ENCODE results near the gene ARL14EPL.
"Not testable (repeated sequence)": the region's sequence is repeated elsewhere in the genome, so short reads cannot be mapped to it uniquely, and the experiment has no call there.

ARL14EPL gene

DNA sequence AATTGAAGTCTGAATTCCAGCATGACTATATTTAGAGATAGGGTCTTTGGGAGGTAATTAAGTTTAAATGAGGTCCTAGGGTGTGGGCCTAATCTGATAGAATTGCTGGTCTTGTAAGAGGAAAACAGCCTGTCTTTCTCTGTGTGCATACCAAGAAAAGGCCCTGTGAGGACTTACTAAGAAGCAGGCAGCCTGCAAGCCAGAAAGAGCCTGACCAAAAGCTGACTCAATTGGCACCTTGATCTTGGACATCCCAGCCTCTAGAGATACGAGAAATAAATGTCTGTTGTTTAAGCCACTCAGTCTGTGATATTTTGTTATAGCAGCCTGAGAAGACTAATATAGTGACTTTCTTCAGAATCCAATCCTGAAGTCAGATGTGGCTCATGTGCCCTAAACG lies 14.6 kb downstream of the ARL14EPL start:
- DNase-seq (ENCODE audit: low read depth), result no peak

- DNase-seq (ENCODE audit: low read depth), result no peak
Measured at GRCh38 chr5:116058346-116058936, 26.2 kb downstream of the ARL14EPL start.

GRCh38 chr5:116062352-116062751 lies 30.1 kb downstream of the ARL14EPL start:
- no peak for DNase-seq (ENCODE audit: low read depth)

GRCh38 chr5:116063950-116064349 lies 31.7 kb downstream of the ARL14EPL start:
- DNase-seq (ENCODE audit: low read depth), result no peak

- DNase-seq (ENCODE audit: low read depth), result peak; percentile 13
Measured at GRCh38 chr5:116068028-116068632, 35.9 kb downstream of the ARL14EPL start.

GRCh38 chr5:116071211-116071610 lies 38.9 kb downstream of the ARL14EPL start:
- DNase-seq (ENCODE audit: low read depth), result no peak

DNA sequence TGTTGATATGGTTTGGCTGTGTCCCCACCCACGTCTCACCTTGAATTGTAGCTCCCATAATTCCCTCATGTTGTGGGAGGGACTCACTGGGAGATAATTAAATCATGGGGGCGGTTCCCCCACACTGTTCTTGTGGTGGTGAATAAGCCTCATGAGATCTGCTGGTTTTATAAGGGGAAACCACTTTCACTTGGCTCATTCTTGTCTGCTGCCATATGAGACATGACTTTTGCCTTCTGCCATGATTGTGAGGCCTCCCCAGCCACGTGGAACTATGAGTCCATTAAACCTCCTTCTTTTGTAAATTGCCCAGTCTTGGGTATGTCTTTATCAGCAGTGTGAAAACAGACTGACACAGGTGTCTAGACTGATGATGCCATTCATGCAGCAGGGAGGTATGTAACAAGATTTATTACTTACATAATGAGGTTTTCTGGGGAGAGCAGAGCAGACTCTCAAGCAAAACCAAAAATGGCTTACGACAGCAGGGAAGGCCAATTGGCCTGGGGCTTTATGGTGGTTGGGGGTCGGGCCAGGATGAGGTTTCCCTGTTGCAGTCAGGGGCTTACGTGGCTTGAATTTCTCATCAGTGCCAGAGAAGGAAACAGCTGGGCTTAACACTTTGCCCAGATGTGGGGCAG lies 43.0 kb downstream of the ARL14EPL start:
- DNase-seq (ENCODE audit: low read depth), result no peak

DNA sequence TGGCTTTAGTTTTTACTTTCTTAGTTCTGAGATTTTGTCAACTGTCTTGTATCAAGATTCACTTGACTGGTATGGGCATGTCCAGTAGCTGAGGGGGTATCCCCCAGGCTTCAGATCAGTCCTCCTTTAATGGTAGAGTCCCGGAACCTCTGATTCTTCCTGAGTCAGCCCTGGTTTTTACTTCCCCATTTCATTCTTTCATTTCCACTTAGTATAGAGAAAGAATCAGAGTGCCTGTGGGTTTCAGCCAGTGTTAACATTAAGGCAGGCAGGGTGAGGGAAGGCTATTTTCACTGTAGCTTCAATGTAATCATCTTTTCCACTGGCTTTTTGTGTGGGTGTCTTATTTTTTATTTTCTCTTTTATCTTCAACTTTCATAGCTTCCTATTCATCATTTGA lies 44.2 kb downstream of the ARL14EPL start:
- no peak for DNase-seq (ENCODE audit: low read depth)

DNA sequence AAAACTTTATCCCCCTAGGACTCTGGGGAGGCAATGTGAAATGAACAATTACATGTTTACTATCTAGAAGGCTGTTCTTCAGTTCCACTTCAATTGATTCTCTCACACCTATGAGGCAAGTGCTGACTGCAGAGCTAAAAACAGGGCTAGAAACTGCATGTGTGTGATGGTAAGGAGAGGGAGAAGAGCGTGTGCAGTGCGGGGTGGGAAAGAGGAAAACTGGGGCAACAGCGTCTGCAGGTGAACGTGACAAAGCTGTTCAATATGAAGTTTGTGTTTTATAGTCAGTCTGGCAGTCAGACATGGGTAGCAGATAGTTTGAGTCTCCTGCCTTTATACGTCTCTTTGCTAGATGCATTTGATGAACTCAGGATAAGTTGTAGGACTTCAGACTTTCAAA lies 45.9 kb downstream of the ARL14EPL start:
- no peak for DNase-seq (ENCODE audit: low read depth)

GRCh38 chr5:116084287-116084691 lies 52.0 kb downstream of the ARL14EPL start:
- no peak for DNase-seq (ENCODE audit: low read depth)

DNA sequence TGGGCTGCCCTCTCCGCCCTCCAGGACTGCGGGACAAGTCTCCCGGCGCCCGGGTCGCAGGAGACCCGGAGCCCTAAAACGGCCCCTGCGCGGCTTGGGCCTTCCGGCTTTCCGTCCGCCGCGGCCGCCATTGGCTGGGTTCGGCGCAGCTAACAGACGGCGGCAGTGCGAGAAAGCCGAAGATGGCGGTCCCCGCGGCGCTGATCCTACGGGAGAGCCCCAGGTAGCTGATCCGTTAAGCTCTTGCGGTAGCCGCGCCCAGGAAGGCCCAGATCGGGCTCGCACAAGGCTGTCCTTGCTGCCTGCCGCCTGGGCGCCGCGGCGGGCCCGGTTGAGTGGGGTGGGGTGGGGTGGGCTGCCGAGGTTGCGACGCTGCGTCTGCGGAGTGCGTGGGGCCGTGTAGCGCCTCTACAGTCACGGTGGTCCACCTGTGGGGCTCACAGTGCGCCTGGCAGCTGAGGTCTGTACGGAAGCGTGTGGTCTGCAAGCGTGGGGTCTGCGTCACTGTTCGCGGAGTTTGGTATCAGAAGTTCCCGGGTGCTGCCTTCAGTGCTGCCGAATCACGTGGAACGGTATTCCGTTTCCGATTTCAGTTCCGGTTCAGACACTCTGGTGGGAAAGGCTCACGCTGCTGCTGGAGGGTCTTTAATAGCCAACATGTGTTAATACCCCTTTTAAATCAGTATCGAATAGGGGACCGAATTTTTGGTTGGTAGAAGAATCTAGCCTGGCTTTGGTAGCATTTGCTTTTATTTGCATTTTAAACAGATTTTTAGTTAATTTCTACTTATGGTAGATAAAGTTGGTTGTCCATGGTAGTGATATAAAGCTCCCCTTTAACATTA lies 52.8 kb downstream of the ARL14EPL start, which contains the start of gene COMMD10:
COMMD10 (plus strand) TSS at position 155 of the 845 bp plus-strand sequence.
- peak; percentile 68 for DNase-seq (ENCODE audit: low read depth)

DNA sequence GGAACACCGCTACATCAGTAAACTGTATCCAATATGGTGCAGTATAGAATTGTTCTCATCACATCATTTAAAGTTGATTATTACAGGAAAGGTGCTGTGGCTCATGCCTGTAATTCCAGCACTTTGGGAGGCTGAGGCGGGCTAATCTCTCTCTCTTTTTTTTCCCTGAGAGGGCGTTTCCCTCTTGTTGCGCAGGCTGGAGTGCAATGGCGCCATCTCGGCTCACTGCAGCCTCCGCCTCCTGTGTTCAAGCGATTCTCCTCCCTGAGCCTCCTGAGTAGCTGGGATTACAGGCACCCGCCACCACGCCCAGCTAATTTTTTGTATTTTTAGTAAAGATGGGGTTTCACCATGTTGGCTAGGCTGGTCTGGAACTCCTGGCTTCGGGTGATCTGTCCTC lies 54.0 kb downstream of the ARL14EPL start:
- not testable (repeated sequence) for DNase-seq (ENCODE audit: low read depth)

DNA sequence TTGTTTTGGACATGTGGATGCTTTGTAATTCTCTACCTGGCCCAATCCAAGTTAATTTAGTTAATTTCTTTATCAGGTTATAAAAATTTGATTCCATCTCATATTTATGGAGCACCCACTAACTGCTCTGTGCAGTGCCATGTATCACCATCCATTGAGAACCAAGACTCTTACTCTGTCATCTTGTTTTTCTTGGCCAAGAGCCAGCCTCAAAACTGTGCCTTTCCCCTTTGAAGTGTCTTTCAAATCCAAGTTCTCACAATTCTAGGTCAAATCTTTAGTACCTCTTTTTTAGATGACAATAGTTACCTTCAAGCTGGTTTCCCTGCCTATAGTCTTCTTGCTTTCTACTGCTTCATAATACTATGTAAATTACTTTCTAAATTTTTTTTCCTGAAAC lies 55.8 kb downstream of the ARL14EPL start:
- DNase-seq (ENCODE audit: low read depth), result no peak

DNA sequence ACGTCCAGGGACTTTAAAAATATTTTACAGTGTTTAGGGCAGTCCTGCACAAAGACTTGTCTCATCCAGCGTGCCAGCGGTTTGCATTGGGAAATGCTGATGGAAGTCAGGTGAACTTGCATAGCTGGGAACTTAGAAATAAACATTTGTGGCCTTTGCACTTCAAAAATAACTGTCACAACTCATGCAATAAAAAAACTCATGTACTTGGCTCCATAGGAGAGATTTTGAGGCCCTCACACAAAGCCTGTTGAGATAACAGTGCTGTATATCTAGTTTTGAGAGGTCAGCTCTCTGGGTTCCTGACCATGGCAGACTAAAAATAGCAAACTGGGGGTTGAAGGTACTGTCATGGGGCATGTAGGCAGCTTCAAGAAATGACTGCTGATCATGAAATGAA lies 58.0 kb downstream of the ARL14EPL start:
- DNase-seq (ENCODE audit: low read depth), result no peak

DNA sequence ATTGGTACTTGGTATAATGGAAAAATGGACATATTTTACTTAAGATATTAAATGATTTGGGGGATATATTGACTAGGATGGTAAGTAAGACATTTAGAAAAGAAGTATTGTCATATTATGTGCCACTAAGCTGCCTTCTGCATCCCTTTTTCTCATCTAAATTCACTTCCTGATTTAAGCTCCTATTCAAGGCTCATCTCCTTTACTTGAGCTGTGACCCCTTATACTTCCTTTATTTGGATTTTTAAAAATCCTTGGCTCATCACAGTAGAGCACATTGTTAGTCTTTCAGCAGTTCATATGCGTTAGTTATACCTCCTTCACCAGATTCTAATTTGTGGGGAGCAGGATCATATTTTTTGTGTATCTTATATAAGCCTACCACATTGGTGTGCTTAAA lies 59.1 kb downstream of the ARL14EPL start:
- DNase-seq (ENCODE audit: low read depth), result no peak

GRCh38 chr5:116097301-116097700 lies 65.0 kb downstream of the ARL14EPL start:
- no peak for DNase-seq (ENCODE audit: low read depth)

DNA sequence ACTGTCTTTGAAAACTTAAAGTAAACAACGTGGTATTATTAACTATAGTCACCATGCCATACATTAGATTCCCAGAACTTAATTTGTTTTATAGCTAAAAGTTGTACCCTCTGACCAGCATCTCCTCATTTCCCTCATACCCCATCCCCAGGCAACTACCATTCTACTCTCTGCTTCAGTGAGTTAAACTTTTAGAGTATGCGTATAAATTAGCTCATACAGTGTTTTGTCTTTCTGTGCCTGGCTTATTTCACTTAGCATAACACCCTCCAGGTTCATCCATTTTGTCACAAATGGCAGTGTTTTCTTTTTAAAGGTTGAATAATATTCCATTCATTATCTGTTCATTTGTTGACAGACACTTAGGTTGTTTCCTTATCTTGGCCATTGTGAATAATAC lies 66.7 kb downstream of the ARL14EPL start:
- no peak for DNase-seq (ENCODE audit: low read depth)

DNA sequence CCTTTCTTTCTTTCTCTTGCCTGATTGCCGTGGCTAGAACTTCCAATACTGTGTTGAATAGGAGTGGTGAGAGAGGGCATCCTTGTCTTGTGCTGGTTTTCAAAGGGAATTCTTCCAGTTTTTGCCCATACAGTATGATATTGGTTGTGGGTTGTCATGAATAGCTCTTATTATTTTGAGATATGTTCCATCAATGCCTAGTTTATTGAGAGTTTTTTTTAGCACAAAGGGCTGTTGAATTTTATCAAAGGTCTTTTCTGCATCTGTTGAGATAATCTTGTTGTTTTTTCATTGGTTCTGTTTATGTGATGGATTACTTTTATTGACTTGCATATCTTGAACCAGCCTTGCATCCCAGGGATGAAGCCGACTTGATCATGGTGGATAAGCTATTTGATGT lies 72.7 kb downstream of the ARL14EPL start:
- DNase-seq (ENCODE audit: low read depth), result not testable (repeated sequence)

All from activated gamma-delta T cell treated with anti-CD3 and anti-CD28 coated beads, Interleukin-2, amount 50 U/mL, for 16 hours (primary cell).